ENCODE data around the gene RB1. TPM values are rescaled to one million over a fixed set of nuclear protein-coding genes. Genes with fewer than 3 reads are reported as not detected.

Gene RB1
- total and polyA plus RNA-seq, 2 donors (not counting 3 experiments of a cell fraction or from before 2014, with no cell fraction given): 8.0 to 41.2 TPM

- BruUV-seq (replicated peaks): no TSS peak
- dilution Hi-C loops (cut with MboI; ENCODE audit: extremely low pct_ligation_motif_present, low sequenced_read_pairs): no loop called here
Observed at GRCh38 chr13:48295271-48295670, 8.3 kb upstream of the RB1 start.

GRCh38 chr13:48296528-48296927, 7.0 kb upstream of the RB1 start:
- Histone ChIP-seq H4K20me1 (replicated peaks; ENCODE audit: control insufficient read depth, extremely low read depth, insufficient read depth, low read length) (no peaks in the 10 kb centered on the region), H3K4me1 (ENCODE audit: control insufficient read depth, extremely low read depth, insufficient read depth, low read length) (no peaks in the 10 kb centered on the region), H3K9me3 (replicated peaks; ENCODE audit: control insufficient read depth, insufficient read depth, low read length) (no peaks in the 10 kb centered on the region), H3K4me2 (ENCODE audit: insufficient read depth, low read length) (no peak overlapping the region), H3K79me2 (ENCODE audit: control insufficient read depth, insufficient read depth, low read length) (no peaks in the 10 kb centered on the region), H3K4me3 (replicated peaks in 1 of 3; ENCODE audit: insufficient read depth in 1 of 3, low read depth in 1 of 3, low read length in 3 of 3) (no peak overlapping the region), H2AFZ (ENCODE audit: low read depth, low read length) (no peak overlapping the region), H3K9ac (replicated peaks; ENCODE audit: extremely low read depth, insufficient read depth, low read length) (no peak overlapping the region), H3K36me3 (ENCODE audit: control insufficient read depth in 2 of 2, extremely low read depth in 1 of 2, insufficient read depth in 2 of 2, low read length in 2 of 2) (no peaks in the 10 kb centered on the region), H3K9me1 (replicated peaks; ENCODE audit: control insufficient read depth, extremely low read depth, insufficient read depth, low read length) (no peaks in the 10 kb centered on the region), H3K27me3 (ENCODE audit: control insufficient read depth in 2 of 2, insufficient read depth in 2 of 2, low read length in 2 of 2) (peaks cover 9 to 10% of the 10 kb centered on the region in 2 experiments), H3K27ac (ENCODE audit: insufficient read depth, low read depth, low read length) (no peak overlapping the region)
- CTCF ChIA-PET: interaction anchor here (0.7 kb wide), 1 partner anchor 31 kb away, joined by 3 read pairs; no protein-coding TSS in a partner anchor
- FAIRE-seq: no peak
- intact Hi-C loops (cut with micrococcal nuclease) (no loop called here), dilution Hi-C loops (cut with MboI; ENCODE audit: extremely low pct_ligation_motif_present, low sequenced_read_pairs) (no loop called here)
- BruUV-seq (replicated peaks): no TSS peak
- POLR2A ChIA-PET: no interaction called here
- TF ChIP-seq GATA2 (IDR thresholded peaks at IDR 0.05; ENCODE audit: insufficient read depth, insufficient read length, low read depth, low read length) (no peak), JUN (IDR thresholded peaks at IDR 0.05; ENCODE audit: borderline replicate concordance, insufficient read depth, insufficient read length, low read depth) (no peak), MYC (IDR thresholded peaks at IDR 0.05; ENCODE audit: low read depth, low read length) (no peak), POLR2AphosphoS5 (IDR thresholded peaks at IDR 0.05; ENCODE audit: insufficient read depth, low read depth, low read length) (no peak), POLR2A (IDR thresholded peaks at IDR 0.05; ENCODE audit: low read depth, low read length) (no peak), EZH2 (IDR thresholded peaks at IDR 0.05; ENCODE audit: borderline replicate concordance, low read depth, low read length, severe bottlenecking) (no peak), FOS (IDR thresholded peaks at IDR 0.05; ENCODE audit: borderline replicate concordance, insufficient read depth, low read length) (no peak)
- TF ChIP-seq, protein P1, sequence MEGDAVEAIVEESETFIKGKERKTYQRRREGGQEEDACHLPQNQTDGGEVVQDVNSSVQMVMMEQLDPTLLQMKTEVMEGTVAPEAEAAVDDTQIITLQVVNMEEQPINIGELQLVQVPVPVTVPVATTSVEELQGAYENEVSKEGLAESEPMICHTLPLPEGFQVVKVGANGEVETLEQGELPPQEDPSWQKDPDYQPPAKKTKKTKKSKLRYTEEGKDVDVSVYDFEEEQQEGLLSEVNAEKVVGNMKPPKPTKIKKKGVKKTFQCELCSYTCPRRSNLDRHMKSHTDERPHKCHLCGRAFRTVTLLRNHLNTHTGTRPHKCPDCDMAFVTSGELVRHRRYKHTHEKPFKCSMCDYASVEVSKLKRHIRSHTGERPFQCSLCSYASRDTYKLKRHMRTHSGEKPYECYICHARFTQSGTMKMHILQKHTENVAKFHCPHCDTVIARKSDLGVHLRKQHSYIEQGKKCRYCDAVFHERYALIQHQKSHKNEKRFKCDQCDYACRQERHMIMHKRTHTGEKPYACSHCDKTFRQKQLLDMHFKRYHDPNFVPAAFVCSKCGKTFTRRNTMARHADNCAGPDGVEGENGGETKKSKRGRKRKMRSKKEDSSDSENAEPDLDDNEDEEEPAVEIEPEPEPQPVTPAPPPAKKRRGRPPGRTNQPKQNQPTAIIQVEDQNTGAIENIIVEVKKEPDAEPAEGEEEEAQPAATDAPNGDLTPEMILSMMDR (IDR thresholded peaks at IDR 0.05; ENCODE audit: extremely low read depth in 1 of 2, insufficient read depth in 1 of 2, low read depth in 1 of 2, low read length in 2 of 2): no peak
- TF ChIP-seq, protein P2, sequence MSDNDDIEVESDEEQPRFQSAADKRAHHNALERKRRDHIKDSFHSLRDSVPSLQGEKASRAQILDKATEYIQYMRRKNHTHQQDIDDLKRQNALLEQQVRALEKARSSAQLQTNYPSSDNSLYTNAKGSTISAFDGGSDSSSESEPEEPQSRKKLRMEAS (IDR thresholded peaks at IDR 0.05; ENCODE audit: insufficient read depth, insufficient read length): no peak
- no peak for DNase-seq (ENCODE audit: low read depth, low spot score)

More at GRCh38 chr13:48295271-48295670, 8.3 kb upstream of the RB1 start:
- no peak overlapping the region for H2AFZ ChIP-seq (ENCODE audit: low read depth, low read length)
- FAIRE-seq (no peak), DNase-seq (ENCODE audit: low read depth, low spot score) (no peak)
- no peaks in the 10 kb centered on the region for H4K20me1 ChIP-seq (replicated peaks; ENCODE audit: control insufficient read depth, extremely low read depth, insufficient read depth, low read length)
- no peaks in the 10 kb centered on the region for H3K9me1 ChIP-seq (replicated peaks; ENCODE audit: control insufficient read depth, extremely low read depth, insufficient read depth, low read length)
- no peaks in the 10 kb centered on the region for H3K36me3 ChIP-seq (ENCODE audit: control insufficient read depth in 2 of 2, extremely low read depth in 1 of 2, insufficient read depth in 2 of 2, low read length in 2 of 2)
- no peaks in the 10 kb centered on the region for H3K4me1 ChIP-seq (ENCODE audit: control insufficient read depth, extremely low read depth, insufficient read depth, low read length)
- no peaks in the 10 kb centered on the region for H3K79me2 ChIP-seq (ENCODE audit: control insufficient read depth, insufficient read depth, low read length)
- no peaks in the 10 kb centered on the region for H3K9me3 ChIP-seq (replicated peaks; ENCODE audit: control insufficient read depth, insufficient read depth, low read length)
- ChIA-PET POLR2A (no interaction called here), CTCF (no interaction called here)
- intact Hi-C loops (cut with micrococcal nuclease): no loop called here
- H3K27me3 ChIP-seq (ENCODE audit: control insufficient read depth in 2 of 2, insufficient read depth in 2 of 2, low read length in 2 of 2): peaks cover 10 to 16% of the 10 kb centered on the region in 2 experiments
- no peak overlapping the region for H3K27ac ChIP-seq (ENCODE audit: insufficient read depth, low read depth, low read length)
- TF ChIP-seq JUN (IDR thresholded peaks at IDR 0.05; ENCODE audit: borderline replicate concordance, insufficient read depth, insufficient read length, low read depth): no peak
- no peak overlapping the region for H3K4me3 ChIP-seq (replicated peaks in 1 of 3; ENCODE audit: insufficient read depth in 1 of 3, low read depth in 1 of 3, low read length in 3 of 3)
- H3K4me2 ChIP-seq (ENCODE audit: insufficient read depth, low read length): no peak overlapping the region
- H3K9ac ChIP-seq (replicated peaks; ENCODE audit: extremely low read depth, insufficient read depth, low read length): no peak overlapping the region

Measured in endothelial cell of umbilical vein (primary cell).